Right lobe of liver (tissue), 4 donors: ENCODE data around the gene SPOCK1.

Source experiments
- CTCF ChIP-seq, 4 donors: fragments of 200-600 bp in 3 of 4; fragments of 450-650 bp in 1 of 4; IDR thresholded peaks; one replicate each; pipeline versions ENCODE4 v1.5.1 to v1.8.0; 2016 to 2022; ENCODE audit warnings: antibody characterized with exemption in 4 of 4, mild to moderate bottlenecking in 2 of 4
- POLR2A ChIP-seq: fragments of 450-650 bp; IDR thresholded peaks from one replicate; pipeline ENCODE4 v1.6.1; 2017; ENCODE audit warnings: antibody characterized with exemption, mild to moderate bottlenecking
- donor health status: DM: no; HTN: no; CAD: no.
- donor health status: DM: no; HTN: no; CAD: no.
- donor health status: DM: no; HTN: yes; CAD: no.

GRCh38 chr5:136926073-136926472 lies 573.1 kb downstream of the SPOCK1 start:
- no peak for TF ChIP-seq CTCF (IDR thresholded peaks at IDR 0.05)
- TF ChIP-seq POLR2A: no peak
